NCI-H2196 treated with DMSO at 0.1 percent for 48 hours (cell line): ENCODE measurements around the gene GABARAPL2.

Source experiments
- DNase-seq: peaks from one replicate; lab custom pipeline; 2025; ENCODE audit not compliant: unreplicated experiment; lab: John Stamatoyannopoulos, UW

Gene GABARAPL2

DNA sequence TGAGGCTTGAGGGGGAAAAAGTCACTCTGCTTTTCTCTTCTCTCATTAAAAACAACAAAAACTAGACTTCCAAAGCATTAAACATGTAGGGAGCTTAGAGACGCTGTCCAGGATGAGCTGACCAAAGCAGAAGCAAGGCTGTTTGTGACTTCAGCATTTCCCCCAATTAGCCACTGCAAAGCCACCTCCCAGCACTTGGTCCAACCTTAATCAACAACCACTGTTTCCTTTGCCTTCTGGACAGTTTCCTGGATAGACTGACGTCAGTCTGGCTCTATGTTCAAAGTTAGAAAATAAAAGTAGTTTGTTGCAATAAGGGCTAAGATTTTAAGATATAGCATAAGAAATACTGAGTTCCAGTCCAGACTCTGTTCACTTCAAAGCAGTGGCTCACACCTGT, 13.2 kb upstream of the GABARAPL2 start:
- no peak for DNase-seq

GRCh38 chr16:75555213-75555706, 10.9 kb upstream of the GABARAPL2 start:
- DNase-seq, result peak; percentile 42

DNA sequence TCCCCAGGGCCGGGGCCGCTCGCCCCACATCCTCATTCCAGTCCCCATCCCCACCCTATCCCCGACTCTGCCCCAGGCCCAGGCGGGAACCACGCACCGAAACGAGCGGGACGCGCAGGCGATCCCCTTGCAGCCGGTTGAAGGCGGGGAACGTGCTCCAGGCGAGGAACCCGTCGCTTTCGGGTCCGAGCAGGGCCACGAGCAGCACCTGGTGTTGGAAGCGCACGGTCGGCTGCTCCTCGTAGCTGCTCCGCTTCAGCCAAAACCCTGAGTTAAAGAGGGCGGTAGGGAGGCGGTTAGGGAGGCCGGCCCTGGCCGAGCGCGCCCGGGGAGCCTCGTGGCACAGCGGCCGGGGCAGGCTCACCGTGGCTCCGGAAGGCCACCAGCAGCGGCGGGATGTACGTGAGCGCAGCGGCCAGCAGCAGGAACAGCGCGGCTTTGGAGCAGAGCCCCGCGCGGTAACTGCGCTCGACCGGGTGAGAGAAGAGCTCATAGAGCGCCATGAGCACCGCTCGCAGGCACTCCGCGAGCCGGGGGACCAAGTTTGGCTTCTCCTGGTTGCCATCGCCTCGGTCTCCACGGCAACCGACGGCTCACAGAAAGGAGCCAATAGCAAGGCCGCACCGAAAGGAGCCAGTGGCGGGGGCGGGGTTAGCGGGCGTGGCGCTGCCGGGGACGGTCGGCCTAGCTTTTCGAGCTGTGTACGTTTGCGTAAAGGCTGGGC, 10.3 kb upstream of the GABARAPL2 start, which contains the start of gene TMEM231:
Gene TMEM231, minus strand, starts transcription at position 546 of the 724 bp plus-strand sequence. Its CDS starts 43 bp downstream, at position 503.
- DNase-seq, result peak; percentile 60

DNA sequence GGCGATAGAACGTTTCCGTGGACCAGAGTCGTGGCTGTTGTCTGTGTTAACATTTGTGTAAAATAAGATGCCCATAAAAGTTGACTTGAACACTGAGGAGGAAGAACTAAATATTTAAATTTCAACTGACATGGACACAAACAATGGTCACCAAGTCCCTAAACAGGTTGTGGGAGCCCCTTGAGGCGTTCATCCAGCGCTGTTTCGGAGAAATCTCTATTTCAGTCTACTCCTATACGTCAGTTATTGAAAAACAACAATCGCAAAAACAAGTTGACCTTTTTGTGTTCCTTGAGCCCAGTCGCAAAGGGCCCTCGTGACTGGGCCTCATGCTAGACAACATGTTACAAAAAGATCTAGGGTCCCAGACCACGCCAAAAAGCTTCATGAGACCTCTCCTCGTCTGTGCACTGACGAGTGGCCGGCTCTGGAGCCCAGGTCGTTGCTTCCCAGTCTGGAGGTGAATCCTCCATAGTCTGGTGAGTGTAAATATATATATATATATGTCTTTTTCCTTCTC, 9.7 kb upstream of the GABARAPL2 start:
- DNase-seq, result no peak

DNA sequence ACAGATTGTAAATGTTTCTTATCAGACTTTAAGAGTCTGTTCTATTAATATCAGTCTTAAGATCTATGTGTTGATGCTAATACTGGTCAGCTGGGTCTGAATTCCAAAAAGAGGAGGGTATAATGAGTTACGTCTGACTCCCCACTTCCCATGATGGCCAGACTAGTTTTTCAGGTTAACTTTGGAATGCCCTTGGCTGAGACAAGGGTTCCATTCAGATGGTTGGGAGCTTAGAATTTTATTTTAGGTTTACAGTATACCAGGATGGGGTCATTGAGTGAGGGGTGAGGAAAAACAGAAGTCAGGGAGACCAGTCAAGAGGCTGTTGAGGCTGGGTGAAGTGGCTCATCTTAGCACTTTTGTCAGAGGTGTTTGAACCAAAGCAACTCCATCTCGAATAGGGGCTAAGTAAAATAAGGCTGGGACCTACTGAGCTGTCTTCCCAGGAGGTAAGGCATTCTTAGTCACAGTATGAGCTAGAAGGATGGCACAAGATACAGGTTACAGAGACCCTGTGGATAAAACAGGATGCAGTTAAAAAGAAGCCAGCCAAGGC, 7.3 kb upstream of the GABARAPL2 start:
- no peak for DNase-seq

DNA sequence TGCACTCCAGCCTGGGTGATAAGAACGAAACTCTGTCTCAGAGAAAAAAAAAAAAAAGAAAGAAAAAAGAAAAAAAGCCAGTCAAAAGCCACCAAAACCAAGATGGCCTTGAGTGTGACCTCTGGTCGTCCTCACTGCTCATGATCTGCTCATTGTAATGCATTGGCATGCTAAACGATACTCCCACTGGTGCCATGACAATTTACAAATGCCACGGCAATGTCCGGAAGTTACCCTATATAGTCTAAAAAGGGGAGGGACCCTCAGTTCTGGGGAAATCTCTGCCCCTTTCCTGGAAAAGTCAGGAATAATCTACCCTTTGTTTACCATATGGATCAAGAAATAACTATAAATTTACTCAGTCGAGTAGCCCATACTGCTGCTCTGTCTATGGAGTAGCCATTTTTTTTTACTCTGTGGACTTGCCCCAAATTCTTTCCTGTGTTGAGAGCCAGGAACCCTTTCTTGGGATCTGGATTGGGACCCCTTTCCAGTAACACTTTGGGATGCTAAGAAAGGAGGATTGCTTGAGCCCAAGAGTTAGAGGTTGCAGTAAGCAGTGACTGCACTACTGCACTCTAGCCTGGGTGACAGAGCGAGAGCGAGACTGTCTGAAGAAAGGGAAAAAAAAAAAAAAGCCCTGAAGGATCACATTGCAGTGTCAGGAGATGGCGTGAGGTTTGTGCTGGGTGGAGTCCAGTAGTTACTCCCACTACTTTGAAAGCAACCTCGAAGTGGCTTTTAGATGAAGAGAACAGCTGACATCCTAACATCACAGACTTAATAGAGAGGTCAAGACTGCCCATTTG, 6.4 kb upstream of the GABARAPL2 start:
- no peak for DNase-seq

DNA sequence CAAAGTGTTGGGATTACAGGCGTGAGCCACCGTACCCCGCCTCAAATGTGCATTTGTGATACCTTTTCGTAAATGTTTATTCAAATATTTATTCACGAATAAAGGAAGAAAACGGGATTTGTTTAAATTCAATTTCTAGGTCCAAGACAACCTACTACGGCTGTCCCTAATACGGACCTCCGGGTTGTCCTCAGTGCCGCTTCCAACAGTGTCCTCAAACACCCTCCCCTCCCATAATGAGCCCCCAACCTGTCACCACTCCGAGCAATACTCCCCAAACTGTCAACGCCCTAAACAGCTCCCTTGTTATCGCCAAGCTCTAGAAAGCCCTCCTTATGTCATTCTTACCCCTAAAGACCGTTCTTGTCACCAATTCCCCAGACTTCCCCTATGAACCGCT, 539 bp upstream of the GABARAPL2 start:
- DNase-seq, result no peak

DNA sequence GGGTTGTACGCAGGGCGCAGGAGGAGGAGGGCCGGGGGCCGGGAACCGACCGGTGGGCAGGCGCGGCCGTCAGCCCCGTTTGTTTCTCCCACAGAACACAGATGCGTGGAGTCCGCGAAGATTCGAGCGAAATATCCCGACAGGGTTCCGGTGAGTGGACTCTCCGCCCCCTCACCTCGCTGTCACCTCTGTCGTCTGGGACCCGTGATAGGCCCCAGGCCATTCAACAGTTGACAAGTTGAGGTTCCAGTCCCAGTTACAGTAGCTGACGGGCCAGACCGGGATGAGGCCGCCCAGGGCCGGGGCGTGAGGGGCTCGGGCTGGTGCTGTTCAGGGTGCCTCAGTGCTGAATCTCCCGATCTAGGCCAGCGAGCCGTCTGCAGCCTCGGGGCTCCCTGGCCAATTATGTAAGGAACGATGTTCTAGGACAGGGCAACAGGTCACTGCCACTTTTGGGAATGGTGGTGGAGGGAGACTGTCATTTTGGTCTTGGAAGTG, 628 bp downstream of the GABARAPL2 start:
- DNase-seq, result no peak

DNA sequence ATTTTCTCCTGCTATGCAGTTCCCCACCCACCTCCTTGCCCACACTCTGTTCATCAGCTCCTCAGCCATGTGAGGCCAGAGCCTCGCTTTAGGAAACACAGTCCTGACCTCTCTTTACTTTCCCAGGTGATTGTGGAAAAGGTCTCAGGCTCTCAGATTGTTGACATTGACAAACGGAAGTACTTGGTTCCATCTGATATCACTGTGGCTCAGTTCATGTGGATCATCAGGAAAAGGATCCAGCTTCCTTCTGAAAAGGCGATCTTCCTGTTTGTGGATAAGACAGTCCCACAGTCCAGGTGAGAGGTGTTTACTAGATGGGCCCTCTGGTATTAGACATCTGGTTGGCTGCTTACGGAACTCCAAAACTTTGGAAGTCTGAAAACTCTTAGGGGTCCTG, 1.7 kb downstream of the GABARAPL2 start:
- DNase-seq, result no peak

DNA sequence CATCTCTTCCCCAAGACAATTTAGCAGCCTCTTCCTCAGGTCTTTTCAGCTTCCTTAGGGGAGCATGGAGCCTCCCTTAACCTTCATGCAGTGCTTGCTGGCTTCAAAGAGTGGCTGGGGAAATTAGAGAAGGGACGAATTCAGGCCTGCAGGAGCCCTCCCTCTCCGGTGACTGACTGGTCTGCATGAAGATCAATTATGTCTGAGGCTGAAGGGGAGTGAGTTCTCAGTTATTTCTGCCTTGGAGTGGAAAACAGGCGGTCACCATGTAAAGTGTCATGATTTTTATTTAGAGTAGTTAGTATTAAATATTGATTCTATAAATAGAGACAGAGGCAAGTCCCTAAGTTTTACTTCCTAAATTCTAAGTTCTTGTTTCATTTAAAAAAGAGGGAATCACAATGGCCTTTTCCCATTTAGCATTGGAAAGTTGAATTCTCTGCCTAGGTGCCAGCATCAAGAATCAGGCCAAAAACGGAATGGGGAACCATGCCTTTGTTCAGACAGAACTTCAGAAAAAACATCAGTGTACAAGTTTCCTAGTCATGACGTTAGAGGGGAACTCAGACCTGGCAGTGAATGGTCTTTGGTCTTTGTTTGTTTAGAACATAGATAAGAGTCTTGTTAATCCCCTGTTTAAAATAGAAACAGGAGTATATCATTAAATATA, 4.4 kb downstream of the GABARAPL2 start:
- no peak for DNase-seq

DNA sequence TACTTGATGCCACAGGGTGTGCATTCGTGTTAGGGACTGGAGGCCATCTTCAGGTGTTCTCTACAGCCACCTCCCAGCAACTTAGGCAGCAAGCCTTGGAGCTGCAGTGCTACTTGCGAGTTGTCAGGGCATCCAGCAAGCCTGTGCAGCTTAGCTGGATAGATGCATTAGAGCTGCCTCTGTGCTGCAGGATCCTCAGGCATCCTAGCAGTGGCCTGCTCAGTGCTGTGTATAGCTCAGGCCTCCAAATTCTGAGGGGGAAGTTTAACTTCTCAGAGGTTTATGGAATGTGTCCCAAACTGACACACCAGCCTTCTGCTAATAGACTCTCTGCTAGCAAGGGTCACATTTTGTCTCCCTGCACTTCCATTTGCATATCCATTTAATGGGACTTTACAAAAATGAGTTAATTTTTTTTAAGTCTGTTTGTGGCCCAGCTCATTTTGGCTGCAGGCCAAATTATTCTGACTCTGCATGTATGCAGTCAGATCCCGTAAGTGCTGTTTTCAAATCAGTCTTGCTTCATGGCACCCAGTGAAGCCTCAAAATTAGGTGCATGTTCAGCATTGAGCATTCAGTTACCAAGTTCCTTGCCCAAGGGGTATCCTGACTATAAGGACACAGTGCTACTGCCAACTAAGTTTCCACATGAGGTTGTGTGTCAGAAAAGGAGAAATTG, 6.8 kb downstream of the GABARAPL2 start:
- no peak for DNase-seq

DNA sequence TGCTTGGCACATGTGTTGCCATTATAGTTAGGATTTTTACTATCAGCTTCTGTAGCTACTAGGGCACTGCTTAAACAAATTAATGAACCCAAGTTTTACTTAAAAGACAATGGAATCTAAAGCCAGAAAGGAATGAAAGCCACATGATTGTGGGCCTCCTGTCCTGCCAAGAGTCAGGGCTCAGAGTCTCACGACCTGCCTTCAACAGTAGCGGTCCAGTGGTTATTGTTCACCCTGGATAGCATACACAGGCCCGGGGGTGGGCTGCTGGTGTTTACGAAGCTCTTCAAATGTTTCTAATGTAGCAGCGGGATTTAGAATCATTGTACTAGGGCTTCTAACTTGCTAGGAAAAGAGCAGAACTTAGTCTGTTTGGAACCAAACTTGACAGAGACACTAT, 7.8 kb downstream of the GABARAPL2 start:
- DNase-seq, result no peak

- DNase-seq, result no peak
These were observed 9.8 kb downstream of the GABARAPL2 start for GRCh38 chr16:75575958-75576357.

GRCh38 chr16:75576384-75576811, 10.2 kb downstream of the GABARAPL2 start:
- DNase-seq, result no peak

- DNase-seq, result no peak
These were observed 12.0 kb downstream of the GABARAPL2 start for GRCh38 chr16:75578212-75578611.

DNA sequence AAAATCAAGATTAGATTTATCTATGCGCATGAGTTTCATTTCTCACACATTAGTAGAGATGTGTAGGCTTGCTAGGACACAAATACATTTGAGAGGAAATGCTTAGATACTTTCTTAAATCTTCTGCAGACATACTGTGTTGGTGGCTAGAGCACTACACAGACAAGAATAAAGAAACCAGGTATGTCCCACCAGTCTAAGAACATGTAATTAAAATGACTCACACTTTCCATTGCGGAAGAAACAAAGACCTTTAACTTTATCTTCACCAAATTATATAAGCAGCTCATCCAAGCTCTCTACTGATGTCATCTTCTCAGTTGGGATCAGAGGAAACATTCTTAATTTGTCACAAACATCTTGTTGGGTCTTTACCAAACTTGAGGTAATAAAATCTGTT, 12.5 kb downstream of the GABARAPL2 start:
- no peak for DNase-seq

GRCh38 chr16:75579281-75579834, 13.2 kb downstream of the GABARAPL2 start:
- DNase-seq, result no peak

- no peak for DNase-seq
These were observed 17.9 kb downstream of the GABARAPL2 start for GRCh38 chr16:75584108-75584507.

DNA sequence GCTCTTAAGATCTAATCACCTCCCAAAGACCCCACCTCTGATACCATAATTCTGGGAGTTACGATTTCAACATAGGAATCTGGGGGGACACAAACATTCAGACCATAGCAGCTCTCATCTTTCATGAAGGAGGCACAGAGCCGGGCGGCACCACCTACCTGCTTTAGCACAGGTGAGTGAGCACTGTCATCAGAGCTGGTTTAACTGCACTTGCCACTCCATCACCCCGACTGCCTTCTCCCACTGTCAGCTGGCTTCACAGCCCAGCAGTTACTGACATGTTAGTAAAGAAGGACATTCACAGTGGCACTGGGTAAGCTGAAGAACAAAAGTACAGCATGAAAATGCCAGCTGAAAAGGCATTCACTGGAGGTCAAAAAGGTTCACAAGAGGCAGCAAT, 22.5 kb downstream of the GABARAPL2 start:
- DNase-seq, result no peak

GRCh38 chr16:75589306-75589705, 23.1 kb downstream of the GABARAPL2 start:
- DNase-seq, result no peak
